GM18499 (cell line): ENCODE measurements around the gene MBTPS1.

ENCODE experiments used
- ATAC-seq: cut with Tn5 transposase; IDR thresholded peaks from one replicate; pipeline ENCODE4 v1.9.1; 2021; ENCODE audit warnings: moderate number of reproducible peaks; ENCODE audit not compliant: insufficient read depth, unreplicated experiment

MBTPS1 gene

GRCh38 chr16:84081446-84081989, 35.2 kb downstream of the MBTPS1 start:
- ATAC-seq = no peak

- ATAC-seq = no peak
These were observed 35.9 kb downstream of the MBTPS1 start for GRCh38 chr16:84080813-84081212.

- ATAC-seq = no peak
These were observed 36.4 kb downstream of the MBTPS1 start for GRCh38 chr16:84080378-84080777.

- ATAC-seq = no peak
These were observed 37.1 kb downstream of the MBTPS1 start for GRCh38 chr16:84079664-84080063.

- ATAC-seq = no peak
These were observed 41.4 kb downstream of the MBTPS1 start for GRCh38 chr16:84075376-84075775.

- no peak for ATAC-seq
These were observed 42.0 kb downstream of the MBTPS1 start for GRCh38 chr16:84074721-84075120.

- ATAC-seq = no peak
These were observed 44.7 kb downstream of the MBTPS1 start for GRCh38 chr16:84072014-84072413.

- ATAC-seq = no peak
These were observed 45.6 kb downstream of the MBTPS1 start for GRCh38 chr16:84071121-84071520.

- ATAC-seq = no peak
These were observed 47.2 kb downstream of the MBTPS1 start for GRCh38 chr16:84069540-84069939.

- ATAC-seq = no peak
These were observed 47.8 kb downstream of the MBTPS1 start for GRCh38 chr16:84068783-84069462.

- ATAC-seq = no peak
These were observed 48.7 kb downstream of the MBTPS1 start for GRCh38 chr16:84068041-84068440.

- ATAC-seq = no peak
These were observed 49.1 kb downstream of the MBTPS1 start for GRCh38 chr16:84067640-84068039.

GRCh38 chr16:84065536-84066132, 51.1 kb downstream of the MBTPS1 start:
- no peak for ATAC-seq

GRCh38 chr16:84063980-84064379, 52.8 kb downstream of the MBTPS1 start:
- no peak for ATAC-seq

- no peak for ATAC-seq
These were observed 53.8 kb downstream of the MBTPS1 start for GRCh38 chr16:84062734-84063640.

- no peak for ATAC-seq
These were observed 55.4 kb downstream of the MBTPS1 start for GRCh38 chr16:84061236-84061819.

GRCh38 chr16:84059946-84060901, 56.5 kb downstream of the MBTPS1 start:
- ATAC-seq = no peak

GRCh38 chr16:84059111-84059510, 57.6 kb downstream of the MBTPS1 start:
- ATAC-seq = no peak

GRCh38 chr16:84058664-84059063, 58.1 kb downstream of the MBTPS1 start:
- no peak for ATAC-seq
